Tibial nerve (tissue), 3 donors: ENCODE results near the gene MRTFA.

Experiments
- CTCF ChIP-seq, 5 experiments: fragments of 200-600 bp in 3 of 5; fragments of 450-650 bp in 2 of 5; sonication (generic) in 3 of 5; IDR thresholded peaks; one replicate each; pipeline ENCODE4 v1.5.1; 2016 to 2019; ENCODE audit warnings: antibody characterized with exemption in 5 of 5, mild to moderate bottlenecking in 3 of 5, moderate library complexity in 2 of 5
- POLR2A ChIP-seq, 2 donors: fragments of 450-650 bp; IDR thresholded peaks; one replicate each; pipeline ENCODE4 v1.6.1; 2017; ENCODE audit warnings: antibody characterized with exemption in 2 of 2, mild to moderate bottlenecking in 2 of 2, moderate library complexity in 2 of 2

- TF ChIP-seq CTCF (IDR thresholded peaks at IDR 0.05) (no peak), POLR2A (IDR thresholded peaks at IDR 0.05) (no peak)
Measured at GRCh38 chr22:40540265-40540664, 96.3 kb downstream of the MRTFA start.
